HL-60 (cell line): ENCODE measurements around the gene PRRT2.

ENCODE experiments used
- CTCF ChIP-seq: IDR thresholded peaks from one replicate; pipeline ENCODE4 v1.5.1; 2011; ENCODE audit warnings: low read length, control low read depth, inconsistent platforms; ENCODE audit not compliant: insufficient read depth
- POLR2AphosphoS5 ChIP-seq: IDR thresholded peaks from 2 replicates; pipeline ENCODE4 v1.6.1; 2012; ENCODE audit warnings: low read depth
- SPI1 ChIP-seq: IDR thresholded peaks from 2 replicates; pipeline ENCODE4 v1.6.1; 2012; ENCODE audit warnings: low read depth, mild to moderate bottlenecking, borderline replicate concordance
- TF ChIP-seq, protein P1 (sequence below): IDR thresholded peaks from 2 replicates; pipeline ENCODE4 v1.6.1; 2012; ENCODE audit warnings: low read depth; ENCODE audit not compliant: insufficient replicate concordance

GRCh38 chr16:29811170-29811895 lies 660 bp upstream of the PRRT2 start:
- peak; percentile 91 for TF ChIP-seq POLR2AphosphoS5
- no peak for TF ChIP-seq SPI1
- no peak for TF ChIP-seq CTCF
- TF ChIP-seq, protein P1, sequence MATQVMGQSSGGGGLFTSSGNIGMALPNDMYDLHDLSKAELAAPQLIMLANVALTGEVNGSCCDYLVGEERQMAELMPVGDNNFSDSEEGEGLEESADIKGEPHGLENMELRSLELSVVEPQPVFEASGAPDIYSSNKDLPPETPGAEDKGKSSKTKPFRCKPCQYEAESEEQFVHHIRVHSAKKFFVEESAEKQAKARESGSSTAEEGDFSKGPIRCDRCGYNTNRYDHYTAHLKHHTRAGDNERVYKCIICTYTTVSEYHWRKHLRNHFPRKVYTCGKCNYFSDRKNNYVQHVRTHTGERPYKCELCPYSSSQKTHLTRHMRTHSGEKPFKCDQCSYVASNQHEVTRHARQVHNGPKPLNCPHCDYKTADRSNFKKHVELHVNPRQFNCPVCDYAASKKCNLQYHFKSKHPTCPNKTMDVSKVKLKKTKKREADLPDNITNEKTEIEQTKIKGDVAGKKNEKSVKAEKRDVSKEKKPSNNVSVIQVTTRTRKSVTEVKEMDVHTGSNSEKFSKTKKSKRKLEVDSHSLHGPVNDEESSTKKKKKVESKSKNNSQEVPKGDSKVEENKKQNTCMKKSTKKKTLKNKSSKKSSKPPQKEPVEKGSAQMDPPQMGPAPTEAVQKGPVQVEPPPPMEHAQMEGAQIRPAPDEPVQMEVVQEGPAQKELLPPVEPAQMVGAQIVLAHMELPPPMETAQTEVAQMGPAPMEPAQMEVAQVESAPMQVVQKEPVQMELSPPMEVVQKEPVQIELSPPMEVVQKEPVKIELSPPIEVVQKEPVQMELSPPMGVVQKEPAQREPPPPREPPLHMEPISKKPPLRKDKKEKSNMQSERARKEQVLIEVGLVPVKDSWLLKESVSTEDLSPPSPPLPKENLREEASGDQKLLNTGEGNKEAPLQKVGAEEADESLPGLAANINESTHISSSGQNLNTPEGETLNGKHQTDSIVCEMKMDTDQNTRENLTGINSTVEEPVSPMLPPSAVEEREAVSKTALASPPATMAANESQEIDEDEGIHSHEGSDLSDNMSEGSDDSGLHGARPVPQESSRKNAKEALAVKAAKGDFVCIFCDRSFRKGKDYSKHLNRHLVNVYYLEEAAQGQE: no peak
